Activated CD4-positive, alpha-beta T cell treated with anti-CD3 and anti-CD28 coated beads for 4 hours (primary cell): ENCODE measurements around the gene LYRM2.
"Not testable (repeated sequence)": the region's sequence is repeated elsewhere in the genome, so short reads cannot be mapped to it uniquely, and the experiment has no call there.

ENCODE experiments used
- DNase-seq, 2 donors: peaks; one replicate each; pipeline ENCODE4 v3.0.0-alpha.2; 2020

LYRM2 gene

DNA sequence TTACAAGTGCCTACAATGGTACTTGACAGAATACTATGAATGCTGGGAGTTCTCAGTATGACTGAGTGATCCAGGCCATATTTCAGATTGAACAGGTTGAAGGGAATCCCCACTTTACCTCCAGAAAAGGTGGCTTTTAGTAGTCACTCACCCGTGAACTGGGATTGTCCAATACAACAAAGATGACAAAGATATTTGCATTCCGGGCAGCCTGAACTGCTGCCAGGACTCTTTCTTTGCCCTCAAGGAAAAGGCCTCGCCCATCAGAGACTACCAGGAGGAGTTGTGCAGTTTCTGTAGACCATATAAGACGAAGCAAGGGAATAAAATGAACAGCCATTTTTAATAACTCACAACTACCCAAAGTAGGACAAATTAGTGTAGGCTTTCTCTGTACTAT lies 6.3 kb upstream of the LYRM2 start:
- DNase-seq = no peak

DNA sequence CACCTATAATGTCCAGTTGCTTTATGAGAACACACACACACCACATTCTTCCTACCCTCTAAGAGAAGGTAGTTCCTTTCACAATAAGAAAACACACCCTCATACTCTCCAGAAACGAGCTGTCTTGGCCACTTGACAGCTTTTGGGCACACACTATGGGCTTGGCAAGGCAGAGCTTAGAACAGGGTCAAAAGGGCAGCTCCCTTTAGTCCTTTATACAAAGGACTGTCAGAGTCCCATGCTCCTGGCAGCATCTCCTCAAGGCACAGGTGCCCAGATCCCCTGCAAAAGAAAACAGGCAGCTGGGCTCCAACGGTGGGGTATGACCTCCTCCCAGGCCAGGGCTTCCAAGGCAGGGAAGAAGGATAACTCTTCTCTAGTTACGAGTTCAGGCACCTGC lies 4.9 kb upstream of the LYRM2 start:
- no peak for DNase-seq

DNA sequence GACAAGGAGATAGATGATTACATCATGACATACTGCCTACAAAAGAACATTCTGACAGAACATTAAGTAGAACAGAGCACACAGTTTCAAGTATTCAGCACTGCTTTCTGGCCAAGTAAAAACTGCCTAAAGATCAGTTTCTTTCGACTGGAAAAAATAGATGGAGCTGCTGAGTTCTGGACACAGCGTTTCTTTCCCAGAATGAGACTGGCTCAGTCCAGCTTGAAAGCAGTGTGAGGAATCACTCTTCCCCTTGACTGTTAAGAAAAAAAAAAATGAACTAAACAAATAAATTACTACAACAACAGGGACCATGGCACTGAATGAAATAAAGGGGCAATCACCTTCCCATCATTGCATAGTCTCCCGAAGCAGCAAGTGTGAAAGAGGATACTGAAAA lies 4.4 kb upstream of the LYRM2 start:
- DNase-seq = no peak

DNA sequence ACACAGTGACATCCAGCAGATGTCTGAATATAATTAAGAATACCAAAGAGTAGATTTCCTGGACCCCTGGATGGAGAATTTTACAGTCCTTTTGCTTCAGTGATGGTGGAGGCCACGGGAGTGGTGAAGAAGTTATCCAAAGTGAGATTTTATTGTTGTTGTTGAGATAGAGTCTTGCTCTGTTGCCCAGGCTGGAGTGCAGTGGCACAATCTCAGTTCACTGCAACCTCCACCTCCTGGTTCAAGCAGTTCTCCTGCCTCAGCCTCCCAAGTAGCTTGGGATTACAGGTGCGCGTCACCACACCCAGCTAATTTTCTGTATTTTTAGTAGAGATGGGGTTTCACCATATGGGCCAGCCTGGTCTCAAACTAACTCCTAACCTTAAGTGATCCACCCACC lies 3.0 kb upstream of the LYRM2 start:
- DNase-seq = not testable (repeated sequence)

DNA sequence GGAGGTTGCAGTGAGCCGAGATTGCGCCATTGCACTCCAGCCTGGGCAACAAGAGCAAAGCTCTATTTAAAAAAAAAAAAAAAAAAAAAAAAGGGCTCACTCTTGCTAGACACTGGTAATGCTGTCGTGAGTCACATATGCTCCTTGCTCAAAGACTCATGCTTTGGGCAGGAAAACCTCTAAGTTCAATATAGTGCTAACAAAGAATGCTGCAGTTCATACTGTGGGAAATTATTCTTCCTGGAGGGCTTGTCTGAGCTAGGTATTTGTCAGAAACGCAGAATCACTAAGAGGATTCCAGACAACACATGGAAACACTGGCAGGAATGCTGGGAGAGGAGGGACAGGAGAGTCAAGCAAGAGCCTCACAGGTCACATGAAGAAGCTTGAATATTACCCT lies 2.3 kb upstream of the LYRM2 start:
- DNase-seq = no peak

DNA sequence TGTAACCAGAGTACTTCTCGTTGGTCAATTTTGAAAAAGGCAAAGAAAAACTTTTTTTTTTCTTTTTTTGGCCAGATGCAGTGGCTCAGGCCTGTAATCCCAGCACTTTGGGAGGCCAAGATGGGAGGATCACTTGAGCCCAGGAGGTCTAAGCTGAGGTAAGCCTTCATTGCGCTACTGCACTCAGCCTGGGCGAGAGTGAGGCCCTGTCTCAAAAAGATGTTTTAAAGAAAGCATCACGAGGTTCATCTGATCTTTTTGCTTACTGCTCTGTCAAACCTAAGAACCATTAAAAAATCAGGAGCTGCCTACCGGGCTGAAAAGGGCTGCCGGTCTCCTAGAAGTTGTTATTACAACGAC lies 607 bp downstream of the LYRM2 start:
- no peak for DNase-seq

DNA sequence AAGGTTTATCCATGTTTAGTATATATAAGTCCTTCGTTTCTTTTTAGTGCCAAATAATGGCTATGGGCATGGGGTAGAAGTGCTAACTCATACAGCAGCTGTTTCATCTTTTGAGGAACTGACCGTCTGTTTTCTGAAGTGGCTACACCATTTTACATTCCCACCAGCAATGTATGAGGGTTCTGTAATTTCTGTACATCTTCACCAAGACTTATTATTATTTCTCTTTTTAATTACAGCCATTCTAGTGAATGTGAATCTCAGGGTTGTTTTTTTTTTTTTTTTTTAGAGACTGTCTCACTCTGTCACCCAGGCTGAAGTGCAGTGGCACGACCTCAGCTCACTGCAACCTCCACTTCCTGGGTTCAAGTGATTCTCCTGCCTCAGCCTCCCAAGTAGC lies 2.1 kb downstream of the LYRM2 start:
- not testable (repeated sequence) for DNase-seq

DNA sequence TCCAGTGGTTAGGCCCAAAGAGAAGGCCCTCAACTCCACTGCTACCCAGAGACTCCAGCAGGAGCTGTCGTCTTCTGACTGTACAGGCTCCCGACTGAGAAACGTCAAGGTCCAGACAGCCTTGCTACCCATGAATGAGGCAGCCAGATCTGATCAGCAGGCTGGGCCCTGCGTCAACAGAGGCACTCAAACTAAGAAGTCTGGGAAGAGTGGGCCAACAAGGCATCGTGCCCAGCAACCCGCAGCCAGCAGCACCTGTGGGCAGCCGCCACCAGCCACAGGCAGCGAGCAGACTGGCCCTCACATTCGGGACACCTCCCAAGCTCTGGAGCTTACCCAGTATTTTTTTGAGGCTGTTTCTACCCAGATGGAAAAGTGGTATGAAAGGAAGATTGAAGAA lies 8.1 kb downstream of the LYRM2 start:
- DNase-seq = no peak

DNA sequence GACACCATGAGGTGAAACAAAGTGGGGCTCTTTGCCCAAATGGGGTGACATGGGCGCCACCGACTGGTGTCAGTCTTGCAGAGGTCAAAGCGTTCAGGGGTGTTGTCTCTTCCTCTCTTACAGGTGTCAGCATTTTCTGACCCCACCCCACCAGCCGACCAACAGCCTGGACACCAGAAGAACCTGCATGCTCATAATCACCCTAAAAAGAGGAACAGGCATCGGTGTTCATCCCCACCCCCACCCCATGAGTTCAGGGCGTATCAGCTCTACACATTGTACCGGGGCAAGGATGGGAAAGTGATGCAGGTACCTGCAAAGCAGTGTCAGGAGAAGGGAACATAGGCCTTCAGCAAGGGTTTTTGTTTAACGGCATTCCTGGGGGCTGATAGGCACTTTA lies 14.8 kb downstream of the LYRM2 start:
- DNase-seq = no peak

DNA sequence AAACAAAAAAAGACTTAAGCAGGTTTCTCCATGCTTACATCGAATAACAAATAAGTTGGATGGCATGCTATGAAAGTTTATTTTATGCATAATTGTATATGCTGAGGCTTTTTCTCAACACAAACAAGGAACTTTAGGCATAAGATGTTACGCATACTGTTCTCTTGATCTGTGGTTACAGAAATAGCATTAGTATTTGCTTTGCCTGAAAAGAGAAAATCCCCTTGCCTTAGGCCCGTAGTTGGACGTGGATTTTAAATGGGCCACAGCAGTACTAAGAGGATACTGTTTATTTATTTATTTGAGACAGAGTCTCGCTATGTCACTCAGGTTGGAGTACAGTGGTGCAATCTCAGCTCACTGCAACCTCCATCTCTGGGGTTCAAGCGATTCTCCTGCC lies 19.0 kb downstream of the LYRM2 start:
- no peak for DNase-seq

DNA sequence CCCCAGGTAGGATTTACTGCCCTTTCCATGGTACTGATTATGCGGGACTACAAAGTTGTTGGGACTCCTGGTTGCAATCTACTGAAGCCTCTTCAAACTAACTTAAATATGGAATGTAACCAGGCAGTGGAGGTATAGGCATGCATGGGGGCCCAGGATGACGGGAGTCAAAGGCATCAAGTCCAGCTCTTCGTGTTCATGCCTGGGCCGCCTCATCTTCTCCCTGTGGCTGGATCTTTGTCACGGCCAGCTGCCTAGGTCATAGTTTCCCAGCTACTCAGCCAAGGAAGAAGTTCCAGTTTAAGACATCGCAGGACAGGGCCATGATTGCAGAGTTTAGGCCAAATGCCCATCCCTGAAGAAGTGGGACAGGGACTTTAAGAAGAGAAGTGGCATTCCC lies 20.5 kb downstream of the LYRM2 start:
- no peak for DNase-seq

DNA sequence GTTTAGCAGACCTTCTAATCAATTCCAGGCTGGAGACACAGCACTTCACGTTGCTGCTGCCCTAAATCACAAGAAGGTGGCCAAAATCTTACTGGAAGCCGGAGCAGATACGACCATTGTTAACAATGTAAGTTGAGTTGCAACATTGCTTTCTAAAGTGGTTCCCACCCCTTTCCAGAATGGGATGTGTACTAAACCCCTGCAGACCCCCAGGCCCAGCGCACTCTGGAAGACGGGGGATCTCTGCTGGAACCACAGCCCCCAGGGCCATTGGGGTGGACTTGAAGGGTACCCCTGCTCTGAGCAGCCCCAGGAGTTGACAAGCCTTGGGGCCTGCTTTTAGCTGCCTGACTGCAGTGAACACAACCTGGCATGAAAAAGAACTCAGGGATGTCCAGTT lies 22.0 kb downstream of the LYRM2 start:
- DNase-seq = no peak

DNA sequence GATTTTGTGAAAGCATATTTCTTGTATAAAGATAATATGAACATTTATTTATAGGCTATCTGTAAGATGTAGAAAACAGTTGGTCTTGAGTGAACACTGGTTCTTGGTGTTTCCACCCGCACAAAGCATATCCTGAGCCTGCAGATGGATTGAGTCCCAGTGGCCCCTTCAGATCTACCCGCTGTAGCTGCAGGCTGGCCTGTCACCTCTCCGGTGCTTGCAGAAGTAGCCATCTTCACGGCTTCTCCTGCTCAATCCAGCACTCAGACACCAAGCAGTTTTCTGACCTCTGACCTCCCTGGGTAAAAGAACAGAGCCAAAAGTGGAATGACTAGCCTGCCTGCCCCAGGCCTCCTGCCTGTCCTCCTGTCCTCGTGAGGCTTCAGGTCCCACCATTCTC lies 22.7 kb downstream of the LYRM2 start:
- DNase-seq = no peak

DNA sequence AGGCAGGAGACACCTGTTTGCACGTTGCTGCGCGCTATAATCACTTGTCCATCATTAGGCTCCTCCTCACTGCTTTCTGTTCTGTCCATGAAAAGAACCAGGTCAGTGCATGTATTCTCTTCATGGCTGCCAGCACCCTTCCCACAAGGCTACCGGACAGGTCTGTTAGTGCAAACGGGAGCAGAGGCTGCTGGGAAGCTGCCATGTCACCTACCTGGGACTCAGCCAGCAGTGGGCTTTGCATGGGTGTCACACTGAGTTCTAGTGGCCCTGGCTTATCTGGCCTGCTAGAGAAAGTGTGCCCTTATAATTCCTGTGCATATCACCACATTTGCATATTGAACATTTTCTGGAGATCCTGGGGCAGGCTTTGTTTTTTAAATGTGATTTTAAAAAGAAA lies 24.8 kb downstream of the LYRM2 start:
- no peak for DNase-seq

DNA sequence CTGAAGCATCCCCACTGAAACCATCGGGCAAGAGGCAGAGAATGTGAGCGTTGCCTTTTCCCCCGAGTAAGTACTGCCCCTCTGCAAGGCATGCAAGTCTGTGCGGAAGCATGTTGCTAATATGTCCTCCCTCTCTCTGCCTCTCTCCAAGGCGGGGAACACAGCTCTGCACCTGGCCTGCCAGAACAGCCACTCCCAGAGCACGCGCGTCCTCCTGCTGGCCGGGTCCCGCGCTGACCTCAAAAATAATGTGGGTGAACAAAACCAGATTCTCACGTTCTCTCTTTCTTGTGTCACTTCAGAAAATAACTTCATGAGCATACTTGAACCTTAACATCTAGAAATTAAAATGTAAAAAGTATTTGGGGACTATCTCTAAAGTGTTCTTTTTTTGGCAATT lies 26.4 kb downstream of the LYRM2 start:
- DNase-seq = no peak

DNA sequence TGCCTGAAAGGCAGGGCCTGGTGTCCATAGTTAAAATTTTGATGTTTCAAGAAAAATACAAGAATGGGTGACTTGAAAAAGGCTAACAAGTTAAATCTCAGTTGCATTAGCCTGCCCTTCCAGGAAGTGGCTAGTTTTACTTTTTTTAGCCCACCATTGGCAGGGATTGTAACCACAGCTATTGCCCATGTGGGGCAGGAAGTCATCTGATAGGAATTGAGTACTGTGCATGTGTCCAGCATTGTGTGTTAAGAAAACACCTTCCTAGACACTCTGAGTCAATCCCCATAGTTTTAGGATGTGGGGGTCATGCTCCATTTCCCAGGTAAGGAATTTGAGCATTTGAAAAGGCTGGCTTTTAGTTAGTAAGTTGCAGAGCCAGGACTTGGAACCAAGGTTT lies 26.9 kb downstream of the LYRM2 start:
- no peak for DNase-seq

DNA sequence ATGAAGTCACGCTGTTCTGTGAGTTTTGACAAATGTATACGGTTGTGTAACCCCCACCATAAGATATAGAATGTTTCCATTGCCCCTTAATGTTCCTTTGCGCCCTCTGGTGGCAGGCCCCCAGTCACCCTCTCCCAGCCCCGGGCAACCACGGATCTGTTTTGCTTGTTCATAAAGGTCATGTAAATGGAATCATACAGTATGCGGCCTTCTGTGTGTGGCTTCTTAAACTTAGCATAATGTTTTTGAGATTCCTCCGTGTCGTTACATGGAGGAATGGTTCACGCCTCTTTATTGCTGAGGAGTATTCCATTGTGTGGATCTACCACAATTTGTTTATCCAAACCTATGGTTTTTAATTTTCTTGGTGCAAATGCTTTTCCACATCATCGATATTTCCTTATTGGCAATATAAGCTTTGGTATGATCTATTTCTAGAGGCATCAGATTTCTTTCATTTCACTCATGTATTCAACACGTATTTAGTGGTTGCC lies 28.4 kb downstream of the LYRM2 start:
- peak; percentile 76 to 82 for DNase-seq

DNA sequence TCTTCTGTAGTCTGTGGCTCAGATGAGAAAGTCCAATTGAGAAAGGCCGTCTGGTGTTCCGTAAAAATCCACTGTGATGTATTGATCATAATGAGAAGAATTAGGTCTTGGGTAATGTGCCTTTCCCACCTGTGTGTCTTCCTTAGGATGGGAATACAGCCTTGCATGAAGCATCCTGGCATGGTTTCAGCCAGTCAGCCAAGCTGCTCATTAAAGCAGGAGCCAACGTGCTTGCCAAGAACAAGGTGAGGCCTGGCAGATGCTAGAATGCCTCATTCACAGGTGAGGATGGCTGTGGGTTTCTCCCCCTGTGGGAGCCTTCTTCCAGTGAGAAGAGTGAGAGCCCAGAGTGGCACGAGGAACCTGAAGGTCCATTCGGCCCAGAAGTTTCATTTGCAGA lies 32.7 kb downstream of the LYRM2 start:
- DNase-seq = no peak

DNA sequence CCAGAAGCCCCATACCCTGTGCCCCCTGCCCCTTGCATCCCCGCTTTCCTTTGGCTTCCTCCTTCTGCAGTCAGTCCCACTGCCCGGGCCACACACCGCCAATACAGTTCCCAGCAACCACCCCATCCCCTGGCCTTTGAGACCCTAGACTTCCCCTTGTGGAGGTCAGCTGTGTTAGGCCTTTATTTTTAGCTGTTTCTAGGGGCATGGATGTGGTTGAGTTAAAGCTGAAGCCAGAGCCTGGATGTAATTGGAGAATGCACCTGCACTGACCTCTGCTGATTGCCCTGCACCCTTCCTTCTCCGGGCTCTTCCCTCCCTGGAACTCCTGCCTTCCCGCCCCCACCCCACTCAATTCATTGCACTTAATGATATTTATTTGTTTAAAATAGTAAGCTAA lies 33.9 kb downstream of the LYRM2 start:
- no peak for DNase-seq

DNA sequence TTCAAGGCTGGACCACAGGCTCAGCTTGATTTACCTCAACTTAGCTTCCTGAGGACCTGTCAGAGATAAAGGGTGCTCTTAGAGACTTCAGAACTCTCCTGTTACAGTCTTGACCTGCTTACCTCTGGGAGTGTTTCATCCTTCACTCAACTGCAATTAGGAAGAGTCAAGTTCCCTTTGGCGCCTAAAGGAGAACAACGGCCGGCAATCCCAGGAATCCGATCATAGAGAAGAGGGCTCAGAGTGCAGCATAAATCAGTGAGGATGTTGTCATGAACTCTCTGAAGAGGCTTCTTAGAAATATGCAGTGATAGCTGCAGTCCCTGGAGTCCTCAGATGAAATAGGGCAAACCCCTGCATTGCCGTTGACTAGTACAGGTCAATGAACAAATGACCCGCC lies 36.4 kb downstream of the LYRM2 start:
- no peak for DNase-seq

DNA sequence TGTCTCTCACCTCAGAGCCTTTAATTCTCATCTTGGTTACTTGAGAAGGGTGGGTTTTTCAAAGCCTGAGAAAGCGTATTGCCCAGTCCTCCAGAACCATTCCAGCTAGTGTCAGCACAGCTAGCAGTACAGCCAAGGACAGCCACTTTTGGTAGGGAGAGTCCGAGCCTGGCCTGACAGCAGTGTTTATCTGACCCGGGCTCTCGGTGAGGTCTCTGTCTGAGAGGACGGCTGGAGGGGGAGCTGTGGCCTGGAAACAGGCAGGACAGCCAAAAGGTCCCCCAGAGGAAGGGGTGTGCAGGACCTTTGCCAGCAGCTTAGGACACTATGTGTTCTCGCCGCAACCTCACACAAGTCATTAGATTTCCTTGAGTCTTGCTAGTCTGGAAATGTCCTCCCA lies 38.8 kb downstream of the LYRM2 start:
- no peak for DNase-seq

DNA sequence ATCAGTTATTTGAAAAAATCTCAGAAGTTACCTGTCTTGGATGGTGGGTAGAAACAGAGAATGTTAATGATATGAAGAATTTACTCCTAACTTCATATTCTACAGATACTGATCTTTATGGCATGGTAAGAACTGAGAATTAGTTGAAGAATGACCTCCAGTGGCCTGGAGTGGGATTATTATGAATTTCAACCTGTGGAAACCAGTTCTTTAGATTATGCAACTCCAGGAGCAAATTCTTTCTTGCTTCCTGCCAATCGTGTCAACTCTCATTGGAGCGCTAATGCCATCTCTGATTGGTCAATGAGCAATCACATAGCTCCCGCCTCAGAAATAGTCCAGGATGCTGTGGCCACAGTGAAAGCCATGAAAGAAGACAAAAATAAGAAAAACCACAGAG lies 40.6 kb downstream of the LYRM2 start:
- DNase-seq = no peak

DNA sequence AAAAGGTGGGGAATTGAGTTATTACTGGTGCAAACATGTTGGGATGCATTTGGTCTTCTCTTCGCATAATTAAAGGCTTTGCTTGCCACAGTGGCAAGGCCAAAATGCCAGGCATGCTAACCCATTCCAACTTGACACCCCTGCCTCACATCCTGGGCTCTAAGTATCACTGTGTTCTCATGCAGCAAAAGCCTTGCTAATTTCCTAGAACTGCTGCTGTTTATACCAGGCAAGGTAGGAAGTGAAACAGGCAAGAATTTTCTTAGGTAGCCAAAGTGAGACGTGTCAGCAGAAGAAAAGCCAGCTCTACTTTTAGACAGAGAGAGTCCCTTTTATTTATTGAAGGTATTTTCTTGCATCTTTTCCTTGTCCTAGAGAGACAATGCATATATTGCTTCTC lies 41.2 kb downstream of the LYRM2 start:
- DNase-seq = no peak

DNA sequence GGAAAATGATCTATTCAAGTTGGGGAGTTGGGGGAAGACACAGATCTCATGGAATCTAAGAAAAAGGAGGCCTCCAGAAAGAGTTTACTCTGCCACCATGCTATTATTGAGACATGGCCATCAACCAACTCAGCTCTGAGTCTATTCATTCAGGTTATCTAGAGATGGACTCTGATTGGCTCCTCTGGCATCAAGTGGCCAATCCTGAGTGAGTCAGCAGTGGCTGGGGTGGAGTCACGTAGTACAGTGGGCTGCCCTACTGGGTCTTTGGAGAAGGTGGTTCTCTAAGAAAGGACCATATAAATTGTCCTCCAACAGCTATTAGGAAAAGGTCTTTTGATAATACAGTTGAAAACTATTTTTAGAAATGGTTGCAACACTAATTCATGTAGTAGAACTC lies 42.1 kb downstream of the LYRM2 start:
- no peak for DNase-seq

DNA sequence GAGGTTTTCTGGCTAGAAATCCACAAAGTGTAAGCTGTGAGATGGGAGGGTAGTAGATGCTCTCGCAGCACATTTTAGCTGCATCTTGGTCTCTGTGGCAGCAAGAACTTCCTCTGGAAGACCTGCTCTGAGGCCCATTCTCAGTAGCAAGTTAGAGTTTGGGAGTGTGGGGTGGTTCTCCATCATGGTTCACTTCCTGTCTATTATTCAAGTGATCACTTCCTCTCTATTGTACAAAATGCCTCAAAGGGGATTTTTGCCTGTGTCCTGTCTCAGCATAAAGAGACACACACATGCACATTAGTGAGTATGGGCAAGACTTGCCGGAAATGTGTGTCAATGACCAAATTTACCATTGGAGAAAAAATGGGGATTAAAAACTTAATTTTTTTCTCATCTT lies 42.5 kb downstream of the LYRM2 start:
- DNase-seq = no peak

DNA sequence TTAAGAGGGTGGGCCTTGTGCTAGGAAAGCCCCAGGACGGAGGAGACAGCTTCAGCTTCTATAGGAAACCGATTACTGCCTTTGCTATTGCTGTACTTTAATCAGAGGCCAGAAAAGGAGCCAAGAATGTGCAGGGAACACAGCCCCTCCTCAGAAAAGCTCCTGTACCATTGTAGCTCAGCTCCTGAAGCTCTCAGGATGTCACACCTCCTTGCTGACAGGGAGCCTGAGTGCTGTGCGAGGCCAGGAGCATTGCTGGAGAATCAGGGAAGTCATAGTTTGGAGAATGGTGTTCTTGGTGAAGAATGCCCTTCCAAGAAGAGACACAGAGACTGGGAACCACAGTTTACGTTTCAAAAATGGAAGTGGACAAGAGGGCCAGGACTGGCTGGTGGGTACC lies 46.8 kb downstream of the LYRM2 start:
- no peak for DNase-seq
